HG03565 (cell line): ENCODE measurements around the gene KRT78.

ENCODE experiments used
- ATAC-seq: cut with Tn5 transposase; IDR thresholded peaks from one replicate; pipeline ENCODE4 v1.9.1; 2021; ENCODE audit warnings: mild to moderate bottlenecking, moderate library complexity; ENCODE audit not compliant: unreplicated experiment

Gene KRT78

GRCh38 chr12:52813203-52813819, 35.5 kb downstream of the KRT78 start:
- ATAC-seq = no peak

GRCh38 chr12:52812749-52813148, 36.0 kb downstream of the KRT78 start:
- no peak for ATAC-seq

- no peak for ATAC-seq
Observed at GRCh38 chr12:52812073-52812400, 36.8 kb downstream of the KRT78 start.

- no peak for ATAC-seq
Observed at GRCh38 chr12:52811191-52812072, 37.4 kb downstream of the KRT78 start.

- ATAC-seq = no peak
Observed at GRCh38 chr12:52810554-52810953, 38.2 kb downstream of the KRT78 start.

GRCh38 chr12:52809166-52809565, 39.6 kb downstream of the KRT78 start:
- no peak for ATAC-seq

- ATAC-seq = no peak
Observed at GRCh38 chr12:52808573-52809160, 40.1 kb downstream of the KRT78 start.

GRCh38 chr12:52807544-52808470, 41.0 kb downstream of the KRT78 start:
- no peak for ATAC-seq

- ATAC-seq = no peak
Observed at GRCh38 chr12:52806821-52807543, 41.8 kb downstream of the KRT78 start.

- no peak for ATAC-seq
Observed at GRCh38 chr12:52806169-52806811, 42.5 kb downstream of the KRT78 start.

GRCh38 chr12:52805739-52806138, 43.1 kb downstream of the KRT78 start:
- no peak for ATAC-seq

- no peak for ATAC-seq
Observed at GRCh38 chr12:52805000-52805399, 43.8 kb downstream of the KRT78 start.

GRCh38 chr12:52802442-52802841, 46.4 kb downstream of the KRT78 start:
- ATAC-seq = no peak

- ATAC-seq = no peak
Observed at GRCh38 chr12:52801773-52802172, 47.0 kb downstream of the KRT78 start.

- no peak for ATAC-seq
Observed at GRCh38 chr12:52800259-52800917, 48.4 kb downstream of the KRT78 start.

- no peak for ATAC-seq
Observed at GRCh38 chr12:52799505-52800211, 49.1 kb downstream of the KRT78 start.

- ATAC-seq = no peak
Observed at GRCh38 chr12:52798671-52799504, 49.9 kb downstream of the KRT78 start.
